HG02840 (cell line): Measurements from ENCODE around the gene NOTO.
"Not testable (repeated sequence)": the region's sequence is repeated elsewhere in the genome, so short reads cannot be mapped to it uniquely, and the experiment has no call there.

Source experiments
- ATAC-seq: cut with Tn5 transposase; IDR thresholded peaks from one replicate; pipeline ENCODE4 v1.9.1; 2021; ENCODE audit warnings: mild to moderate bottlenecking, moderate library complexity, moderate number of reproducible peaks; ENCODE audit not compliant: unreplicated experiment, low FRiP score

NOTO gene

DNA sequence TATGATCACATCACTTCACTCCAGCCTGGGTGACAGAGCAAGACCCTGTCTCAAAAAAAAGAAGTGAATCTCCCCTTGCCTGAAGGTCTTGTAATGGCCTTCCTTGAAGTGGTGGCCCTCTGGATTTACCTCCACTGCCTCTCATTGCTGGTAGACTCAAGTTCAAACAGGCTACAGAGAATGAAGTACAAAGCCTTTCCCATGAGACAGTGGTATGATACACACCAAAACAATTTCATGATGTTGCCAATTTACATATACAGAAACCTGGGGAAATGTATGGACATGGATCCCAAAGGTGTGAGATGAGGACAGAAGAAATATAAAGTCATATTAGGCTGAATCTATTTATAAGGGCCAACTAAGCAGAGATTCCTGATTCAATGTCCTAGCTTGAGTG lies 4.8 kb upstream of the NOTO start:
- no peak for ATAC-seq

DNA sequence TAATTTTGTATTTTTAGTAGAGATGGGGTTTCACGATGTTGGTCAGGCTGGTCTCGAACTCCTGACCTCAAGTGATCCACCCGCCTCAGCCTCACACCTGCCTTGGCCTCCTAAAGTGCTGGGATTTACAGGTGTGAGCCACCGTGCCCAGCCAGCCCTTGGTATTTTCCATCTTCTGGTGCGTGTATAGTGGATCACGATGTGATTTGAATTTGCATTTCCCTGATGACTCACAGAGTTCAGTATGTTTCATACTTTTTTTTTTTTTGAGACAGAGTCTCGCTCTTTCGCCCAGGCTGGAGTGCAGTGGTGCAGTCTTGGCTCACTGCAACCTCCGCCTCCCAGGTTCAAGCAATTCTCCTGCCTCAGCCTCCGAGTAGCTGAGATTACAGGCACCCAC lies 2.1 kb upstream of the NOTO start:
- not testable (repeated sequence) for ATAC-seq

DNA sequence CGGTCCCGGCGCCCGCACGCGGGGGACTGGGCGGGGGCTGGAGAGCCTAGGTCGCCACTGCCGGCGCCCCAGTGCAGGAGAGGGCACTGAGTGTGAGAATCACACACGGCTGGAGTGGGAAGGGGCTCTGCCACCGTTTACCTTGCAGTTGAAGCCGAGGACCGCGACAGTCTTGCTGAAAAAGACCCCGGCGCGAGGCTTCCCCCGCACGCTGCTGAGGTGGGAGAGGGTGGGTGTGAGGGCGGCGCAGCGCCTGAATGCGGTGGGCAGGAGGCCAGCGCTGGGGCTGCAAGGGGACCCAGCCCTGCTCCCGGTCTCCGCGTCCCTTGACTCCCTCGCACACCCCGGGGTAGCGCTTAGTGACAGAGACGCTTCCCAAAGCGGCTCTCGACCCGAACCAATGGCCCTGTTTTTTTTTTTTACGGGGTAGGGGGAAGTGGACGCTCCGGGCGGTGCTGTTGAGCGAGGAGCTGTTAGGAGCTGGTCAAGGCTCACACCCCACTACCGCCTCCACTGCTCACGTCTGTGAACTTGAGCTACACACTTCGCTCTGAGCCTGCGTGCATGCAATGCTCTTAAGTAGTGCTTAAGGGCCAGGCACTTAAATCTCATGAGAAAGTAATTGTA lies 794 bp downstream of the NOTO start:
- no peak for ATAC-seq

DNA sequence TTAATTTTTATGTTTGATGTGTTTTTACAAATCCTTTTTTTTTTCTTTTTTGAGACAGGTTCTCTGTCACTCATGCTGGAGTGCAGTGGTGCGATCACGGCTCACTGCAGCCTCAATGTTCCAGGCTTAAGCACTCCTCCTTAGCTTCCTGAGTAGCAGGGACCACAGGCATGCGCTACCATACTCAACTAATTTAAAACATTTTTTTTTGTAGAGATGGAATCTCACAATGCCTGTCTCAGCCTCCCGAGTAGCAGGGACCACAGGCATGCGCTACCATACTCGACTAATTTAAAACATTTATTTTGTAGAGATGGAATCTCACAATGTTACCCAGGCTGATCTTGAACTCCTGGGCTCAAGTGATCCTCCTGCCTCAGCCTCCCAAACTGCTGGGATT lies 3.2 kb downstream of the NOTO start:
- ATAC-seq: no peak

DNA sequence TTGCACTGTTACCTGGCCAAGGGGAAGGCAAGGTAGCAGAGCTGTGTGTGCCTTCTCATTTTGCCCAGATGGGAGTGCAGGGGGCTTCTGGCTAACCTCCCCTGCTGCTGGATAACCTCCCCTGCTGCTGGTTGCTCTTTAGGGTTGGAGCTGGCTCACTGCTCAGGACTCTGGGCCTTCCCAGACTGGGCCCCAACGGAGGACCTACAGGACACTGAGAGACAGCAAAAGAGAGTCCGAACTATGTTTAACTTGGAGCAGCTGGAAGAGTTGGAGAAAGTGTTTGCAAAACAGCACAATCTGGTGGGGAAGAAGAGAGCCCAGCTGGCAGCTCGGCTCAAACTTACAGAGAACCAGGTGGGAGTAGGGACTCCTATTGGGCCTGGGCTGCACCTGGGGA lies 5.9 kb downstream of the NOTO start:
- no peak for ATAC-seq

DNA sequence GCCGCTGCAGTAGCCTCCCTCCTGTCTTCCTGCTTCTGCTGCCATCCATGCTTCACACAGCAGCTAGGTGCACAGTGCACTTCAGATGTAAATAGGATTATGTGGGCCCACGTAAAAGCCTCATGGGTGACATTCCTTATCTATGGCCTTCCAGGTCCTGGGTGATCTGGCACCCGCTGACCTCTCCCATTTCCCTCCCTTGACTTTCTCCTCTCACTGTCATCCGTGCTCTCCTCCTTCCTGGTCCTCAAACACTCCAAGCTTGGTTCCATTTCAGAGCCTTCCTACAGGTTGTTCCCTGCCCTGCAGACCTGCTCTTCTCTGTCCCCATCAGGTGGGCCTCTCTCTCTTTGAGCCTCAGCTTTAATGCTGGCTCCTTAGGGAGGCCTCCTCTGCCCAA lies 7.6 kb downstream of the NOTO start:
- no peak for ATAC-seq

DNA sequence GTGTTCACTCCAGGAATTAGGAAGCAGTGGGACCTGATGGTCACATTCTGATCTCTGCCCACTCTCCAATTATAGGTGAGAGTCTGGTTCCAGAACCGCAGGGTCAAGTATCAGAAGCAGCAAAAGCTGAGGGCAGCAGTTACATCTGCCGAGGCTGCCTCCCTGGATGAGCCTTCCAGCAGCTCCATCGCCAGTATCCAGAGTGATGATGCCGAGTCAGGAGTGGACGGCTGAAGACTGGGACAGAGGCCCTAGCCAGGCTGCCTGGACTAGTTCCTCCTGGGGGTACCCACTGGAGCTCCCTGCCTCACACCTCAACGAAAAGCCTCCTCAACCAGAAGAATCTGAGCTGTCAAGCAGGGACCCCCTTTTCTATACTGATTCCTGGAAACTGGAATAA lies 8.3 kb downstream of the NOTO start:
- ATAC-seq: no peak

DNA sequence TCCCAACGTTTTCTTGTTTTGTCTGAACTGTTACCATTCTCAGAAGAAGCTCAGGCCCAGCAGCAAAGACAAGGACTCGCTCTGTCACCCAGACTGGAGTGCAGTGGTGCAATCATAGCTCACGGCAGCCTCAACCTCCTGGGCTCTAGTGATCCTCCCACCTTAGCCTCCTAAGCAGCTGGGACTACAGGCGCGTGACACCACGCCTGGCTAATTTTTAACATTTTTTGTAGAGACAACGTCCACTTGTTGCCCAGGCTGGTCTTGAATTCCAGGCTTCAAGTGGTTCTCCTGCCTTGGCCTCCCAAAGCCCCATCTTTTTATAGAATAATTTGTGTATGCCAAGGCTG lies 9.7 kb downstream of the NOTO start:
- ATAC-seq: no peak

DNA sequence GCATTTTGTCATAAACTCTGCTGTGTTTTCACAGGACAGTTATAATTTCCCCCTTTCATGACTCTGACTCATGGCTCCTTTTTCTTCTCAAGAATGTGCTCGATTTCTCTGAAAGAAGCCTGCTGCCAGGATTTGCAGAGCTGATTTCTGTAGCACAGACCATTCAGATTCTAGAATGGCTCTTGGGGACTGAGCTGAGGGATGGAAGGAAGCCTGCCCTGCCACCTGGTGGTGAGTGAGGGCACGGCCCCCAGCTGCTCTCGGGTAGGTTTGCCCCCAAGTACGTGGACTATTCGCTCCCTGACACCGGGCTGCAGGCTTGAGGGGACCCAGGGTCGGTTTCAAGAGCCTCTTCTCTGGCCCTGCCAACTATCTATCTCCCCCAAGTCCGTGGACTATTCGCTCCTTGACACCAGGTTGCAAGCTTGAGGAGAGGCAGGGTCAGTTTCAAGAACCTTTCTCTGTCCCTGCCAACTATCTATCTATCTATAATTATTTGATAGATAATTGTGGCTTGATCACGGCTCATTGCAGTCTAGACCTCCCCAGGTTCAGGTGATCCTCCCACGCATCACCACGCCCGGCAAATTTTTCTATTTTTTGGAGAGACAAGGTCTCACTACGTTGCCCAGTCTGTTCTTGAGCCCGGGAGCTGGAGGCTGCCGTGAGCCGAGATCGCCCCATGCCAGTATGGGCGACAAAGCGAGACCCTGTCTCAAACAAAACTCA lies 10.2 kb downstream of the NOTO start:
- ATAC-seq: peak; percentile 42

DNA sequence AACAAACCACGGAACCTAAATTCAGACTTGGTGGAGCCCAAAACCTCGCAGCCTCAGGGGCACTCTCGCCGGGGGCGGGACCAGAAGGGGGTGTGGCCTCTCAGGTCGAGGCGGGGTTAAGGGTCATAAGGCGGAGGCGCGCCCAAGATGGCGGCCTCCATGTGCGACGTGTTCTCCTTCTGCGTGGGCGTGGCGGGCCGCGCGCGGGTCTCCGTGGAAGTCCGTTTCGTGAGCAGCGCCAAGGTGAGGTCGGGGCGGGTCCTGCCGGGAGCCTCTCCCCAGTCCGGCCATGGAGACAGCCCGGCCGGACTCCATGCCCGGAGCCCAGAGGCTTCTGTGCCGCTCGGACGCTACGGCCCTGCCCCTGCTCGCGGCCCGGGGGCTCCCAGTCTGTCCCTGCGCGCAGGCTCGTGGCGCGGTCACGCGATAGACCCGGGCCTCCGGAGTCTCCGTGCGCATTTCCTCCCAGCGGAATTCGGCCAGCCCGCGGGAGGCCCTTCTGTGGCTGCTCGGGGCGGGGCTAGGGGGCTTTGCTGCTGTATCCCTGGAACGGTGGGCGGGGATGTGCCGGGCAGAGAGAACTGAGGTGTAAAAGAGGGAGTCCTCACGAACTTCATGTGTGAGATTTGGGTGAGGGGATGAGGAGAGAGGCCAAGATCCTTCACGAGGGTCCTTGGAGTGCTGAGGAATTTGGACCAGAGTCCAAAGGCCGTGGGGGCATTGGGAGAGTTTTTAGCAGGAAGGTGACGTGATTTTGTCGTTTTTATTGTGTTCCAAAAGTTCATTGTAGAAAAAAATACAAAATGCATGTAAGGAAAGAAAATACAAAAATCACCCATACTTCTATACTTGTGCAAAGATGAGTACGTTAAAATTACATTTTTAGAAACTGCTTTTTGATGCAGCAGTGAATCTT lies 12.0 kb downstream of the NOTO start, which contains the start of gene SMYD5:
Gene SMYD5, plus strand, starts transcription at position 126 of the 916 bp plus-strand sequence. Its CDS starts 22 bp downstream, at position 148.
- peak; percentile 92 for ATAC-seq

DNA sequence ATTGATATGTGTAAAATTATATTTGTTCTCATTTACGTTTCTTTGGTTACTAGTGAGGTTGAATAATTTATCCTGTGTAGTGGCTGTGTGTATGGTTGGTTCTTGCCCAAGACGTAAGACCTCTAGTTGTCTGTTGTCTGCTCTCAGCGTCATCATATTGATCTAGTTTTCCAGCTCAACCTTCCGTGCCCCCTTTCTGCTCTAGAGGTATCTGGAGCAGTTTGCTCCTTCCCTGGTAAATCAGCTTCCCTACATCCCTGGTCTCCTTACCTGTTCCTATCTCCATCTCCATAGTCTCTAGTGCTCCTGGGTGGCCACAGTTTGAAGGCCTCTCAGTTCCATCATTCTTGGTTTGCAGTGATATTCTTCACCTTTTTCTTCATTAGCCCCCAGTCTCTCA lies 12.9 kb downstream of the NOTO start:
- ATAC-seq: no peak

DNA sequence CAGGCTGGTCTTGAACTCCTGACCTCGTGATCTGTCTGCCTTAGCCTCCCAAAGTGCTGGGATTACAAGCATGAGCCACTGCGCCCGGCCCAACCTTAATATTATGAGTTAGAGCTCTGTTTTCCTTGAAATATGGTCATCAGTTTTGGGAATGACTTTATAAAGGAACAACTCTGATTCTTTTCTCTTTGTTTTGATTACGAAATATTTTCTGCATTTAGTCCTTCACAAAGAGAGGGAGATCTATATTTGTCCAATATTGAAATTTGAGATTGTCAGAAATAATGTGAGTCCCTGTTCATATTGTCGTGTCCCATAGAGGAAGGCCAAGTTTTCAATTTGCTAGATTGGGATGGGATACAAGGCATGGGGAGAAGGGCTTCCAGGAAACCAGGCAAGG lies 14.8 kb downstream of the NOTO start:
- ATAC-seq: no peak

DNA sequence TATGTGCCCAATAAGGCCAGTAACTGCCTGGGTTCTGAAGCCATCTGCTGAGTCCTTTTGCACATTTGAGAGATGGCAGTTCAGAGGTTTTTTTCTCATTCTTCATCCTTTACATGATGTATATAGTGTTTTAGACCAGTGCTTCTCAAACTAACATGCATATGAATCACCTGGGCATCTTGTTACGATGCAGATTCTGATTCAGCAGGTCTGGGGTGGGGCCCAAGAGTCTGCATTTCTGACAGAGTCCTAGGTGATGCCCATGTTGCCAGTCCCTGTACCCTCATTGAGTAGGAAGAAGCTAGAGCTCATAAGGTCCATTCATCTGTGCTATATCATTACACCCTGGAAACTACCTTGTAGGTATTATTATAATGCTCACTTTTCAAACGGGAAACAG lies 15.5 kb downstream of the NOTO start:
- no peak for ATAC-seq

DNA sequence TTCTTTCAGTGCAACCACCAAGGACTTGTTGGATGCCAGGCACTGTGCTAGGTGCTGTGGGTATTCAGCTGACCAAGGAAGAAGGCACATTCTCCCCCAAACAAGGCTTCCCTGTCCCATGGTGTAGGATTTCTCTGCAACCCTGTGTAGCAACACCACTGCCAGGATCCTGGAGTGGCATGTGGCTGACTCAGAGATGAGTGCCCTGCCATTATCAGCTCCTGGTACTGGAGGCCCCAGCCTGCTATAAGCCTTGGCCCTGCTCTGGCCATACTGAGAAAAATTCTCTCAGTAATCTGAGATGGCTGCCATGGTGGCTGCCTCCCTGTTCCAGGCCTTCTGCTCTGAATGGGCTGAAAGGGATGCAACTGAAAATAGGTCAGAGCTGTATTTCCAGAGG lies 15.9 kb downstream of the NOTO start:
- ATAC-seq: no peak

DNA sequence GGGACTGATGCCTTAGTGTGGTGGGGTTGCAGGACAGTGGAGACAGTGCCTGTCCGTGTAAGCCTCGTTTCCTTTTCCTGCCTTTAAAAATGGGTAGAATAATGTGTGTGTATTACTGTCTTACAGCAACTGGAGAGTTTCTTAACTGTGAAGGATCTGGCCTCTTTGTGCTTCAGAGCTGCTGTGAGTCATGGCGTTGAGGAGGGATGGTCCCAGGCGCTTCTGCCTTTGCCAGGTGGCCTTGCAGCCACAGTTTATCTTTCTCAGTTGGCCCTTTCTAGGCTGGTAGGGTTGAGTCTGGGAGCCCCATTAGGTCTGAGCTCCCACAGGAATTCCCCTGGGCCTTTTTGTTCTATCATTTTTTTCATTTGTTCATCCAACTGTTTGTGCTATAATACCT lies 21.4 kb downstream of the NOTO start:
- ATAC-seq: no peak

DNA sequence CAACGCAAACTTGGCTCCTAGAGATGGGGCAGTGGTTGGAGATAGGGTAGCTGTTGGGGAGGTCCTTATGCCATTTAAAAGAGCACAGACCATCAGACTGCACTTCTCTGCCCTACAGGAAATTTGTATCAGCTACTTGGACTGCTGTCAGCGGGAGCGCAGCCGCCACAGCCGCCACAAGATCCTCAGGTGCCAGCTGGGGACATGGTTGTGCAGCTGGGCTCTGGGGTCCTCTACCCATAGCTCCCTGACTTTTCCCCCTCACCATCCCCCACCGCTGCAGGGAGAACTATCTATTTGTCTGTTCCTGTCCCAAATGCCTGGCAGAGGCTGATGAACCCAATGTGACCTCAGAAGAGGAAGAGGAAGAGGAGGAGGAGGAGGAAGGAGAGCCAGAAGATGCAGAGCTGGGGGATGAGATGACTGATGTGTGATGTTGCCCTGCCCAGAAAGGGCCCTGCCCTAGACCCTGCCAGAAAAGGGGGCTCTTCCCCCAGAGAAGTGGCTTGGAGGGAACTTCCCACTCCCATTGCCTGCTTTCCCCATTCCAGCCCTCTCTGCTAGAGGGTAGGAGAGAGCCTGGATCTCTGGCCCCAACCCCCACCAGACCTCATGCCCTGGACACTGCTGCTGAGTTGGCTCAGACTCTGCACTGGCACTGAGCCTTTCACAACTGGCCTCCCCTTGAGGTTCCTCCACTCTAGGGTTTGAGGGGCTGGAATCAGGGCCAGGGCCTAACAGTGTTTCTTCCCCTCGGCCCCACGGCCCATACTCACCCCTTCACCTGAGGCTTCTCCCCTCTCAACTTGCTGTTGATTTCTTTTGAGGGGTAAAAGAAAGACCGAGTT lies 23.4 kb downstream of the NOTO start:
- ATAC-seq: no peak

DNA sequence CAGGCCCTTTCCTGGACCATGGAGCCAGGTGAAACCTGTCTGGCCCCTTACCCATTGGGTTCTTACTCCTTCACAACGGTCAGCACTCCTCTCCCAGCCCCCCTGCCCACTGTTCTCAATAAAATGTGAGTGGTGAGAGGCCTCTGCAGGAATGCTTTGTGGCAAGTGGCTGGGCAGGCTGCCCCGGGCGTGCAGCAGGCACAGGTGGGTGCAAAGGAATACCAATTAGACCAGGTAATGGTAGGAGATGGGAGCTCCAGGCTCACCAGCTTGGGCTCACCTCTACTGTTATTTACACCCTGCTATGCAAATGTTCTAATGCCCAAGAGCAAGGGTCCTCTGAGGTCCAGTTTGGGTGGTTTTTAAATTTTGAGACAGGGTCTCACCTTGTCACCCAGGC lies 24.7 kb downstream of the NOTO start:
- ATAC-seq: no peak

DNA sequence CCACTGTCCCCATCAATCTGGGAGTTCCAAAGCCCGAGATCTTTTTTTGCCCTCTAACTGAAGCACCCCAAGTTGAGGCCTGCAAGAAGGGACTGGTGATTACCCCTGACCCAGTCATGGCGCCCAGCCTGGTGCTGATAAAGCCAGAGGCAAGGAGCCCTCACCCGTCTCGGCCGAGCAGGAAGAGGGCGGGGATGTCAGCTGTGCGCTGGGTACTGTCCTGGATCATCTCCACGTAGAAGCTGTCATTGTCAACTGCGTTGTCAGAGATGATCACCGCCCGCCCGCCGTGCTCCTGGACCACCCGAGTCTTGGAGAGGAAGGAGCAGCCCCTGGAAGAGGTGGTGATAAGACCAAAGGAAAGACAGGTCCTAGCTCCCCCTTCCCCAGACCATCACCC lies 26.3 kb downstream of the NOTO start:
- ATAC-seq: no peak

DNA sequence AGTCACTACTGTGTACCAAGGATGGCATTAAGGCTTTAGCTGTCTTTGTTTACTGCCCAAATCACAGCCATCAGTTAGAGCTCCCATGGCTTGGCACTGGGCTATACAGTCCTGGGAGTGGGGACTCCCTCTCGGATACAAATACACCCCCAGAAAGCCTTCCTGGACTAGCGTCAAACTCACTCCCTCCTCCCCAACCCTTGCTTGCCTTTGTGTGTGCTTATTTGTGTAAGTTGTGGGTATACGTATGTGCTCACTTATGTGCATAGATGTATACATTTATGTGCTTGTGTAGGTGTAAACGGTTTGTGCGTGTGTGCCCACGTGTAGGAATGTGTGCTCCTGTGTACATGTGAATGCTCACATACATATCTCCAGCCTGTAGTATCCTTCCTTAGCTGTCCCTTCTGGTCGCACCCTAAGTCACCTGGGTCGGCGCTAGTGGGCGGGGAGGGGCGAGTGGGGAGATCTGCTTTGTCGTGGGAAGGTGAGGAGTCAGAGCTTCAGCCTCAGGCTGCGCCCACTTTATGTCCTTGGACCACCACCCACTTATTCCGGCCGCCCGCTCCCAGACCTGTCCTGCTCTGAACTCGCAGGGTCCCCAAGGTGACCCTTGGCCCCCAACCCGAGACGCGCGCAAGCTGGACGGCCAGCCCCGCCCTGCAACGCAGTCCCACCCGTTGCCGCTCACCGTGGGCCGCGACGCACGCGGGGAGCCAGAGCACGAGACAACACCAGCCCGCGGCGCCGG lies 30.2 kb downstream of the NOTO start:
- peak; percentile 6 for ATAC-seq
